HEK293 (cell line): ENCODE measurements around the gene HLA-DQB1.

Experiments used
- CTCF ChIA-PET: fragments of 350-600 bp; formaldehyde crosslinking; extraction: SDS; loops from one replicate; lab custom pipeline; 2021; ENCODE audit warnings: antibody characterized with exemption; lab: Yijun Ruan, JAX
- POLR2A ChIA-PET: fragments of 300-600 bp; formaldehyde crosslinking; extraction: SDS; loops from one replicate; lab custom pipeline; 2020; ENCODE audit warnings: antibody characterized with exemption, inconsistent platforms; lab: Yijun Ruan, JAX
- H3K27ac ChIP-seq: fragments of 200-500 bp; sonication (Bioruptor generic); 2 replicates; pipeline ENCODE4 v1.5.1; 2014; ENCODE audit warnings: low read depth, low read length, control low read depth, inconsistent platforms; ENCODE audit errors: extremely low read depth
- H3K36me3 ChIP-seq, 2 experiments: fragments of 200-500 bp in 1 of 2; sonication (Bioruptor generic) in 1 of 2; 1 replicate in 1 of 2; 2 replicates in 1 of 2; pipeline ENCODE4 v1.5.1; 2014 to 2017; ENCODE audit warnings: inconsistent platforms in 2 of 2, low read length in 2 of 2; ENCODE audit not compliant: control insufficient read depth in 2 of 2, insufficient read depth in 1 of 2
- H3K4me1 ChIP-seq: fragments of 200-500 bp; sonication (Bioruptor generic); 2 replicates; pipeline ENCODE4 v1.5.1; 2014; ENCODE audit warnings: mild to moderate bottlenecking, low read length, inconsistent platforms; ENCODE audit not compliant: control insufficient read depth, insufficient read depth
- H3K4me3 ChIP-seq: 2 replicates; pipeline ENCODE4 v1.5.1; 2011; ENCODE audit warnings: low read depth, mild to moderate bottlenecking, control low read depth, low read length, moderate library complexity
- H3K9me3 ChIP-seq: fragments of 200-500 bp; sonication (Bioruptor generic); 2 replicates; pipeline ENCODE4 v1.5.1; 2014; ENCODE audit warnings: low read depth, low read length, inconsistent platforms; ENCODE audit not compliant: control insufficient read depth, insufficient read depth
- BCL11A ChIP-seq: fragments of 450-650 bp; formaldehyde crosslinking; IDR thresholded peaks from 2 replicates; pipeline ENCODE4 v1.5.1; 2016; ENCODE audit warnings: low read depth, missing biosample characterization, missing genetic modification characterization
- KLF16 ChIP-seq: fragments of 450-650 bp; formaldehyde crosslinking; IDR thresholded peaks from 2 replicates; pipeline ENCODE4 v1.5.1; 2017; ENCODE audit warnings: missing biosample characterization, missing genetic modification characterization
- RBAK ChIP-seq: fragments of 450-650 bp; formaldehyde crosslinking; IDR thresholded peaks from 2 replicates; pipeline ENCODE4 v1.5.1; 2016; ENCODE audit warnings: missing biosample characterization, missing genetic modification characterization
- SP3 ChIP-seq: fragments of 450-650 bp; formaldehyde crosslinking; IDR thresholded peaks from 2 replicates; pipeline ENCODE4 v1.5.1; 2016; ENCODE audit warnings: missing biosample characterization, missing genetic modification characterization
- ZNF184 ChIP-seq: fragments of 450-650 bp; IDR thresholded peaks from 2 replicates; pipeline ENCODE4 v1.5.1; 2018; ENCODE audit warnings: missing biosample characterization, mild to moderate bottlenecking, missing genetic modification characterization
- ZNF2 ChIP-seq: fragments of 450-650 bp; formaldehyde crosslinking; IDR thresholded peaks from 2 replicates; pipeline ENCODE4 v1.5.1; 2016; ENCODE audit warnings: missing biosample characterization, missing genetic modification characterization
- ZNF23 ChIP-seq: fragments of 450-650 bp; formaldehyde crosslinking; IDR thresholded peaks from 2 replicates; pipeline ENCODE4 v1.5.1; 2016; ENCODE audit warnings: missing biosample characterization, missing genetic modification characterization, borderline replicate concordance
- ZNF266 ChIP-seq: fragments of 450-650 bp; formaldehyde crosslinking; IDR thresholded peaks from 2 replicates; pipeline ENCODE4 v1.5.1; 2016; ENCODE audit warnings: missing biosample characterization, missing genetic modification characterization, low read depth
- ZNF366 ChIP-seq: fragments of 450-650 bp; formaldehyde crosslinking; conservative IDR thresholded peaks from 2 replicates; pipeline ENCODE4 v1.5.1; 2016; ENCODE audit warnings: missing biosample characterization, missing genetic modification characterization
- ZNF514 ChIP-seq: fragments of 450-650 bp; formaldehyde crosslinking; IDR thresholded peaks from 2 replicates; pipeline ENCODE4 v1.5.1; 2016; ENCODE audit warnings: missing biosample characterization, missing genetic modification characterization
- ZNF530 ChIP-seq: fragments of 450-650 bp; formaldehyde crosslinking; IDR thresholded peaks from 2 replicates; pipeline ENCODE4 v1.5.1; 2016; ENCODE audit warnings: low read depth, missing biosample characterization, missing genetic modification characterization
- ZNF548 ChIP-seq: fragments of 450-650 bp; formaldehyde crosslinking; IDR thresholded peaks from 2 replicates; pipeline ENCODE4 v1.5.1; 2016; ENCODE audit warnings: missing biosample characterization, missing genetic modification characterization
- ZNF549 ChIP-seq: fragments of 450-650 bp; IDR thresholded peaks from 2 replicates; pipeline ENCODE4 v1.5.1; 2018; ENCODE audit warnings: missing biosample characterization, missing genetic modification characterization, mild to moderate bottlenecking, inconsistent platforms, moderate library complexity
- ZNF596 ChIP-seq: fragments of 450-650 bp; IDR thresholded peaks from 2 replicates; pipeline ENCODE4 v1.5.0; 2018; ENCODE audit warnings: missing biosample characterization, mild to moderate bottlenecking, missing genetic modification characterization, moderate library complexity
- ZNF701 ChIP-seq: fragments of 450-650 bp; formaldehyde crosslinking; IDR thresholded peaks from 2 replicates; pipeline ENCODE4 v1.5.1; 2016; ENCODE audit warnings: missing biosample characterization, missing genetic modification characterization
- ZSCAN16 ChIP-seq: fragments of 450-650 bp; formaldehyde crosslinking; IDR thresholded peaks from 2 replicates; pipeline ENCODE4 v1.5.1; 2016; ENCODE audit warnings: missing biosample characterization, missing genetic modification characterization
- TF ChIP-seq, protein P1 (sequence below): fragments of 450-650 bp; formaldehyde crosslinking; IDR thresholded peaks from 2 replicates; pipeline ENCODE4 v1.5.1; 2017; ENCODE audit warnings: missing biosample characterization, missing genetic modification characterization
- TF ChIP-seq, protein P2 (sequence below): fragments of 450-650 bp; formaldehyde crosslinking; IDR thresholded peaks from 2 replicates; pipeline ENCODE4 v1.5.1; 2016; ENCODE audit warnings: missing biosample characterization, missing genetic modification characterization, low read depth
- TF ChIP-seq, protein P3 (sequence below): fragments of 450-650 bp; formaldehyde crosslinking; IDR thresholded peaks from 2 replicates; pipeline ENCODE4 v1.5.1; 2016; ENCODE audit warnings: missing biosample characterization, missing genetic modification characterization, borderline replicate concordance
- TF ChIP-seq, protein P4 (sequence below): fragments of 450-650 bp; formaldehyde crosslinking; IDR thresholded peaks from 2 replicates; pipeline ENCODE4 v1.5.1; 2016; ENCODE audit warnings: missing biosample characterization, missing genetic modification characterization

HLA-DQB1 gene

DNA sequence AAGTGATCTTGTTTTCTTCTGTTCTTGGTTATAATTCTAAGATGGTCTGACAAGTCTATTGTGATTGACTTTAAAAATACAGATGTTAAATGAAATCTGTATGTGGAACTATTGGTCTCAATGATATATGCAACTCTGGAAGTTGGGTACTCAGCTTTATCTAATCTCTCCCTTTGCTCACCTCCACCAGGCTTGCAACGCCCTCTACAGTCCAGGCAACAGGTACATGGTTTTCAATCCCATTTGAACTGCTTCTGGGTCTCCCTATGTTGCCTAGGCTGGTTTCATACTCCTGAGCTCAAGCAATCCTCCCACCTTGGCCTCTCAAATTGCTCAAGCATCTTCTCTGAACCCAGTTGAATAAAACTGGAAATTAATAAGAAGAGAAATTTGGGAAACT lies 25.6 kb upstream of the HLA-DQB1 start (continued):
- TF ChIP-seq, protein P1, sequence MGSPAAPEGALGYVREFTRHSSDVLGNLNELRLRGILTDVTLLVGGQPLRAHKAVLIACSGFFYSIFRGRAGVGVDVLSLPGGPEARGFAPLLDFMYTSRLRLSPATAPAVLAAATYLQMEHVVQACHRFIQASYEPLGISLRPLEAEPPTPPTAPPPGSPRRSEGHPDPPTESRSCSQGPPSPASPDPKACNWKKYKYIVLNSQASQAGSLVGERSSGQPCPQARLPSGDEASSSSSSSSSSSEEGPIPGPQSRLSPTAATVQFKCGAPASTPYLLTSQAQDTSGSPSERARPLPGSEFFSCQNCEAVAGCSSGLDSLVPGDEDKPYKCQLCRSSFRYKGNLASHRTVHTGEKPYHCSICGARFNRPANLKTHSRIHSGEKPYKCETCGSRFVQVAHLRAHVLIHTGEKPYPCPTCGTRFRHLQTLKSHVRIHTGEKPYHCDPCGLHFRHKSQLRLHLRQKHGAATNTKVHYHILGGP (tag by site-specific recombination), result no peak

DNA sequence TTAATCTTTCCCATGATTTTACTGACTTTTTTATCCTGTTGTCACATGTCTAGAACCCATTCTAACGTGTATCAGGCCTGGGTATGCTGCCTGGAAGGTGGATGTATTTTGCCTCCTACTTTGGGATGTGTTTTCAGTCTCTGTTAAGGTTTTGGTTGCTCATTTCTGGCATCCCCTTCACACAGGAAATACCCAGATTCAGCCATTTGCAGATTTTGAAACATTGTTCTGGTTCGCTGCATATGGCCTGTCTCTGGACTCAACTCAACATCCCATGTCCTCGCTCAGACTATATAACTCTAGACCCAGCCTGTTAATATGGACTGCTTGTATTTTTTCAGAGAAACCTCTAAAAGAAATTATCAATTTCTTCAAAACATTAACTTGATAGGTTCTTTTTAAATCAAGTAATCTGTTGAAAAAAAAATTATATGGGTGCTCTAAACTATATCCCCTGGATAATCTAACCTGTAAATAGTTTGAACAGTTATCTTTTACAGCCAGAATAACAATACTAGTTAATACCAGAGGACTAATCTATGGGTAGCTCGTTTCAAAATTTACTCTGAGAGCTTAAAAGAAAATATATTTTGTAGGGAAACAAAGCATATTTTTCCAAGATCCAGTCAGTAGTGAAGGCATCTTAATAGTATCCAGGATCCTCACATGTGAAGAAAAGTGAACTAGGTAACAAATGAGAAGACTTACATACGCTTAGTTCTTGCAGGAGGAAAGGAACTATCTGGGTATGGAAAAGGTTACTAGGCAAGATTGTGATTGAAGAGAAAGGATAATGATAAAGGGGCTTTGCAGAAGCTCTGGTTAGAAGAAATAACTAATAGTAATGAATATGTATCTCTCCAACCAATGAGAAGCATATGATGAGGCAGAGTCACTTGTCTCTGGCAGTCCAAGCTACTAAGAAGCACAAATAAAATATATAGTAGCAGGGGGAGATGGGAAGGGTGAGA lies 23.4 kb upstream of the HLA-DQB1 start:
- H3K36me3 ChIP-seq, result no peaks in the 10 kb centered on the region
- CTCF ChIA-PET, result interaction anchor here (0.5 to 7.9 kb wide), 11 partner anchors 10 to 276 kb away, joined by 3 to 97 read pairs (median 4); no protein-coding TSS in a partner anchor
- no peaks in the 10 kb centered on the region for H3K4me1 ChIP-seq
- no peak overlapping the region for H3K27ac ChIP-seq
- no peak overlapping the region for H3K4me3 ChIP-seq
- TF ChIP-seq RBAK (no peak), ZNF366 (no peak), ZNF596 (tag by site-specific recombination) (no peak), KLF16 (no peak), ZNF548 (tag by site-specific recombination) (no peak), ZNF530 (no peak), ZSCAN16 (tag by site-specific recombination) (no peak), ZNF514 (tag by site-specific recombination) (no peak), ZNF549 (tag by site-specific recombination) (no peak), SP3 (tag by site-specific recombination) (no peak), BCL11A (tag by site-specific recombination) (no peak), ZNF184 (tag by site-specific recombination) (no peak), ZNF23 (tag by site-specific recombination) (no peak)
- TF ChIP-seq, protein P2, sequence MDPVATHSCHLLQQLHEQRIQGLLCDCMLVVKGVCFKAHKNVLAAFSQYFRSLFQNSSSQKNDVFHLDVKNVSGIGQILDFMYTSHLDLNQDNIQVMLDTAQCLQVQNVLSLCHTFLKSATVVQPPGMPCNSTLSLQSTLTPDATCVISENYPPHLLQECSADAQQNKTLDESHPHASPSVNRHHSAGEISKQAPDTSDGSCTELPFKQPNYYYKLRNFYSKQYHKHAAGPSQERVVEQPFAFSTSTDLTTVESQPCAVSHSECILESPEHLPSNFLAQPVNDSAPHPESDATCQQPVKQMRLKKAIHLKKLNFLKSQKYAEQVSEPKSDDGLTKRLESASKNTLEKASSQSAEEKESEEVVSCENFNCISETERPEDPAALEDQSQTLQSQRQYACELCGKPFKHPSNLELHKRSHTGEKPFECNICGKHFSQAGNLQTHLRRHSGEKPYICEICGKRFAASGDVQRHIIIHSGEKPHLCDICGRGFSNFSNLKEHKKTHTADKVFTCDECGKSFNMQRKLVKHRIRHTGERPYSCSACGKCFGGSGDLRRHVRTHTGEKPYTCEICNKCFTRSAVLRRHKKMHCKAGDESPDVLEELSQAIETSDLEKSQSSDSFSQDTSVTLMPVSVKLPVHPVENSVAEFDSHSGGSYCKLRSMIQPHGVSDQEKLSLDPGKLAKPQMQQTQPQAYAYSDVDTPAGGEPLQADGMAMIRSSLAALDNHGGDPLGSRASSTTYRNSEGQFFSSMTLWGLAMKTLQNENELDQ, result no peak
- TF ChIP-seq, protein P3, sequence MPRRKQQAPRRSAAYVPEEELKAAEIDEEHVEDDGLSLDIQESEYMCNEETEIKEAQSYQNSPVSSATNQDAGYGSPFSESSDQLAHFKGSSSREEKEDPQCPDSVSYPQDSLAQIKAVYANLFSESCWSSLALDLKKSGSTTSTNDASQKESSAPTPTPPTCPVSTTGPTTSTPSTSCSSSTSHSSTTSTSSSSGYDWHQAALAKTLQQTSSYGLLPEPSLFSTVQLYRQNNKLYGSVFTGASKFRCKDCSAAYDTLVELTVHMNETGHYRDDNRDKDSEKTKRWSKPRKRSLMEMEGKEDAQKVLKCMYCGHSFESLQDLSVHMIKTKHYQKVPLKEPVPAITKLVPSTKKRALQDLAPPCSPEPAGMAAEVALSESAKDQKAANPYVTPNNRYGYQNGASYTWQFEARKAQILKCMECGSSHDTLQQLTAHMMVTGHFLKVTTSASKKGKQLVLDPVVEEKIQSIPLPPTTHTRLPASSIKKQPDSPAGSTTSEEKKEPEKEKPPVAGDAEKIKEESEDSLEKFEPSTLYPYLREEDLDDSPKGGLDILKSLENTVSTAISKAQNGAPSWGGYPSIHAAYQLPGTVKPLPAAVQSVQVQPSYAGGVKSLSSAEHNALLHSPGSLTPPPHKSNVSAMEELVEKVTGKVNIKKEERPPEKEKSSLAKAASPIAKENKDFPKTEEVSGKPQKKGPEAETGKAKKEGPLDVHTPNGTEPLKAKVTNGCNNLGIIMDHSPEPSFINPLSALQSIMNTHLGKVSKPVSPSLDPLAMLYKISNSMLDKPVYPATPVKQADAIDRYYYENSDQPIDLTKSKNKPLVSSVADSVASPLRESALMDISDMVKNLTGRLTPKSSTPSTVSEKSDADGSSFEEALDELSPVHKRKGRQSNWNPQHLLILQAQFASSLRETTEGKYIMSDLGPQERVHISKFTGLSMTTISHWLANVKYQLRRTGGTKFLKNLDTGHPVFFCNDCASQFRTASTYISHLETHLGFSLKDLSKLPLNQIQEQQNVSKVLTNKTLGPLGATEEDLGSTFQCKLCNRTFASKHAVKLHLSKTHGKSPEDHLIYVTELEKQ (tag by site-specific recombination), result no peak
- POLR2A ChIA-PET, result no interaction called here
- no peaks in the 10 kb centered on the region for H3K9me3 ChIP-seq

DNA sequence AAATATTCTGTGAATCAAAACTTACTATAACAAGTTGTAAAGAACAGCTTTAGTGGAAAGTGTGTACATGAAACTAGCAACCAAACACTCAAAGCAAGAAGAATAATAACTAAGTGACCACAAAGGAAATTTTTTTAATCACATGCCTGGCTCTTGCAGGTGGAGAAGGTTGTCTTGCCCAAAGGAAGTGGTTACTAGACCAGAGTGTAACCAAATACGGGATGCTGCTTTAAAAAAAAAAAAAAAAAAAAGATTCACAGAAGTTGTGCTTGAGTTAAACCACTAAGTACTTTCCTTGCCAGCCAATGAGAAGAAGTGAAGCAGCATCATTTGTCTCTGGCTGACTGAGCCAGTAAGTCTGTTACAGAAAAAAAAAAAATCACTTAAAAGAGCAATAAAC lies 19.1 kb upstream of the HLA-DQB1 start:
- no peaks in the 10 kb centered on the region for H3K36me3 ChIP-seq

More for the DNA sequence above, 19.1 kb upstream of the HLA-DQB1 start:
- Histone ChIP-seq H3K4me1 (no peaks in the 10 kb centered on the region), H3K4me3 (no peak overlapping the region), H3K9me3 (no peaks in the 10 kb centered on the region), H3K27ac (no peak overlapping the region)
- POLR2A ChIA-PET, result no interaction called here
- TF ChIP-seq ZNF266 (tag by site-specific recombination) (no peak), ZNF2 (tag by site-specific recombination) (no peak), ZNF701 (no peak)
- TF ChIP-seq, protein P4, sequence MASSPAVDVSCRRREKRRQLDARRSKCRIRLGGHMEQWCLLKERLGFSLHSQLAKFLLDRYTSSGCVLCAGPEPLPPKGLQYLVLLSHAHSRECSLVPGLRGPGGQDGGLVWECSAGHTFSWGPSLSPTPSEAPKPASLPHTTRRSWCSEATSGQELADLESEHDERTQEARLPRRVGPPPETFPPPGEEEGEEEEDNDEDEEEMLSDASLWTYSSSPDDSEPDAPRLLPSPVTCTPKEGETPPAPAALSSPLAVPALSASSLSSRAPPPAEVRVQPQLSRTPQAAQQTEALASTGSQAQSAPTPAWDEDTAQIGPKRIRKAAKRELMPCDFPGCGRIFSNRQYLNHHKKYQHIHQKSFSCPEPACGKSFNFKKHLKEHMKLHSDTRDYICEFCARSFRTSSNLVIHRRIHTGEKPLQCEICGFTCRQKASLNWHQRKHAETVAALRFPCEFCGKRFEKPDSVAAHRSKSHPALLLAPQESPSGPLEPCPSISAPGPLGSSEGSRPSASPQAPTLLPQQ (tag by site-specific recombination), result peak; percentile 66
- CTCF ChIA-PET, result interaction anchor here (0.7 to 7.9 kb wide), 4 partner anchors 25 to 1207 kb away, joined by 3 to 97 read pairs (median 8); no protein-coding TSS in a partner anchor
